Astrocyte of the hippocampus (primary cell): Measurements from ENCODE around the gene GPC6.

Source experiments
- DNase-seq: peaks from one replicate; pipeline ENCODE4 v3.0.0; 2011; ENCODE audit warnings: low read depth, low spot score

GPC6 gene

GRCh38 chr13:93368718-93369117 lies 142.1 kb downstream of the GPC6 start:
- DNase-seq = no peak

GRCh38 chr13:93372856-93373255 lies 146.2 kb downstream of the GPC6 start:
- DNase-seq = no peak

- DNase-seq = no peak
These were observed 148.9 kb downstream of the GPC6 start for GRCh38 chr13:93375491-93375890.

GRCh38 chr13:93377196-93377595 lies 150.6 kb downstream of the GPC6 start:
- DNase-seq = no peak

GRCh38 chr13:93378184-93378583 lies 151.6 kb downstream of the GPC6 start:
- DNase-seq = no peak

GRCh38 chr13:93386116-93386515 lies 159.5 kb downstream of the GPC6 start:
- DNase-seq = no peak

- DNase-seq = no peak
These were observed 162.1 kb downstream of the GPC6 start for GRCh38 chr13:93388701-93389100.

- no peak for DNase-seq
These were observed 171.0 kb downstream of the GPC6 start for GRCh38 chr13:93397619-93398018.

GRCh38 chr13:93398167-93399035 lies 171.8 kb downstream of the GPC6 start:
- no peak for DNase-seq

GRCh38 chr13:93399212-93399611 lies 172.6 kb downstream of the GPC6 start:
- DNase-seq = no peak

- no peak for DNase-seq
These were observed 179.5 kb downstream of the GPC6 start for GRCh38 chr13:93406136-93406535.

GRCh38 chr13:93407551-93407950 lies 180.9 kb downstream of the GPC6 start:
- DNase-seq = no peak

- DNase-seq = no peak
These were observed 182.4 kb downstream of the GPC6 start for GRCh38 chr13:93409001-93409400.

- DNase-seq = no peak
These were observed 183.2 kb downstream of the GPC6 start for GRCh38 chr13:93409816-93410215.

- DNase-seq = no peak
These were observed 184.6 kb downstream of the GPC6 start for GRCh38 chr13:93411186-93411680.

- DNase-seq = no peak
These were observed 186.1 kb downstream of the GPC6 start for GRCh38 chr13:93412676-93413075.

- no peak for DNase-seq
These were observed 187.5 kb downstream of the GPC6 start for GRCh38 chr13:93413972-93414717.

GRCh38 chr13:93416736-93417355 lies 190.2 kb downstream of the GPC6 start:
- DNase-seq = no peak

- DNase-seq = no peak
These were observed 191.8 kb downstream of the GPC6 start for GRCh38 chr13:93418398-93418797.

GRCh38 chr13:93420206-93420605 lies 193.6 kb downstream of the GPC6 start:
- DNase-seq = no peak

- no peak for DNase-seq
These were observed 194.3 kb downstream of the GPC6 start for GRCh38 chr13:93420887-93421286.

- no peak for DNase-seq
These were observed 196.5 kb downstream of the GPC6 start for GRCh38 chr13:93422980-93423543.
